HL-60 (cell line): Measurements from ENCODE around the gene DYRK1B.
"Not testable (repeated sequence)": the region's sequence is repeated elsewhere in the genome, so short reads cannot be mapped to it uniquely, and the experiment has no call there.

Source experiments
- GABPA ChIP-seq: IDR thresholded peaks from 2 replicates; pipeline ENCODE4 v1.6.1; 2012; ENCODE audit warnings: low read depth
- POLR2AphosphoS5 ChIP-seq: IDR thresholded peaks from 2 replicates; pipeline ENCODE4 v1.6.1; 2012; ENCODE audit warnings: low read depth
- TF ChIP-seq, protein P1 (sequence below): IDR thresholded peaks from one replicate; pipeline ENCODE4 v1.5.1; 2011; ENCODE audit warnings: low read length, control low read depth, inconsistent platforms; ENCODE audit not compliant: insufficient read depth
- TF ChIP-seq, protein P2 (sequence below): IDR thresholded peaks from 2 replicates; pipeline ENCODE4 v1.6.1; 2012; ENCODE audit warnings: low read depth; ENCODE audit not compliant: insufficient replicate concordance

DNA sequence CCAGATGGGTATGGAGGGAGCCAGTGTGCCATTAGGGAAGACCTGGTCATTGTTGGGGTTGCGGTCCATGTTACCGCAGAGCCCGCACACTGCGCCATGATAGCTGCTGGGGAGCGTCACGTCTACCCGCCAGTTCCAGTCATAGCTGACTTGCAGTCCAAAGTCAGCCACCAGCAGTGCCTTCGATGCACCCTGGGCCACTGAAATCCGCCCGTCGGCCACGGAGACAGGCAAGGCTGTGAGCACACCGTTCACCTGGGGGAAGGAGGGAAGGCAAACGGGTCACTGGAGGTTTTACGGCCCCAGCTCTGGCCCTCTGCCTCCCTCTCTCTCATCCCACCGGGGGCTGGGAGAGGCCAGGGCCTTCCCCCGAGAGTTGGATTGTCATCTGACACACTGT is 44.0 kb upstream of the DYRK1B start:
- TF ChIP-seq, protein P1, sequence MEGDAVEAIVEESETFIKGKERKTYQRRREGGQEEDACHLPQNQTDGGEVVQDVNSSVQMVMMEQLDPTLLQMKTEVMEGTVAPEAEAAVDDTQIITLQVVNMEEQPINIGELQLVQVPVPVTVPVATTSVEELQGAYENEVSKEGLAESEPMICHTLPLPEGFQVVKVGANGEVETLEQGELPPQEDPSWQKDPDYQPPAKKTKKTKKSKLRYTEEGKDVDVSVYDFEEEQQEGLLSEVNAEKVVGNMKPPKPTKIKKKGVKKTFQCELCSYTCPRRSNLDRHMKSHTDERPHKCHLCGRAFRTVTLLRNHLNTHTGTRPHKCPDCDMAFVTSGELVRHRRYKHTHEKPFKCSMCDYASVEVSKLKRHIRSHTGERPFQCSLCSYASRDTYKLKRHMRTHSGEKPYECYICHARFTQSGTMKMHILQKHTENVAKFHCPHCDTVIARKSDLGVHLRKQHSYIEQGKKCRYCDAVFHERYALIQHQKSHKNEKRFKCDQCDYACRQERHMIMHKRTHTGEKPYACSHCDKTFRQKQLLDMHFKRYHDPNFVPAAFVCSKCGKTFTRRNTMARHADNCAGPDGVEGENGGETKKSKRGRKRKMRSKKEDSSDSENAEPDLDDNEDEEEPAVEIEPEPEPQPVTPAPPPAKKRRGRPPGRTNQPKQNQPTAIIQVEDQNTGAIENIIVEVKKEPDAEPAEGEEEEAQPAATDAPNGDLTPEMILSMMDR = not testable (repeated sequence)
- TF ChIP-seq, protein P2, sequence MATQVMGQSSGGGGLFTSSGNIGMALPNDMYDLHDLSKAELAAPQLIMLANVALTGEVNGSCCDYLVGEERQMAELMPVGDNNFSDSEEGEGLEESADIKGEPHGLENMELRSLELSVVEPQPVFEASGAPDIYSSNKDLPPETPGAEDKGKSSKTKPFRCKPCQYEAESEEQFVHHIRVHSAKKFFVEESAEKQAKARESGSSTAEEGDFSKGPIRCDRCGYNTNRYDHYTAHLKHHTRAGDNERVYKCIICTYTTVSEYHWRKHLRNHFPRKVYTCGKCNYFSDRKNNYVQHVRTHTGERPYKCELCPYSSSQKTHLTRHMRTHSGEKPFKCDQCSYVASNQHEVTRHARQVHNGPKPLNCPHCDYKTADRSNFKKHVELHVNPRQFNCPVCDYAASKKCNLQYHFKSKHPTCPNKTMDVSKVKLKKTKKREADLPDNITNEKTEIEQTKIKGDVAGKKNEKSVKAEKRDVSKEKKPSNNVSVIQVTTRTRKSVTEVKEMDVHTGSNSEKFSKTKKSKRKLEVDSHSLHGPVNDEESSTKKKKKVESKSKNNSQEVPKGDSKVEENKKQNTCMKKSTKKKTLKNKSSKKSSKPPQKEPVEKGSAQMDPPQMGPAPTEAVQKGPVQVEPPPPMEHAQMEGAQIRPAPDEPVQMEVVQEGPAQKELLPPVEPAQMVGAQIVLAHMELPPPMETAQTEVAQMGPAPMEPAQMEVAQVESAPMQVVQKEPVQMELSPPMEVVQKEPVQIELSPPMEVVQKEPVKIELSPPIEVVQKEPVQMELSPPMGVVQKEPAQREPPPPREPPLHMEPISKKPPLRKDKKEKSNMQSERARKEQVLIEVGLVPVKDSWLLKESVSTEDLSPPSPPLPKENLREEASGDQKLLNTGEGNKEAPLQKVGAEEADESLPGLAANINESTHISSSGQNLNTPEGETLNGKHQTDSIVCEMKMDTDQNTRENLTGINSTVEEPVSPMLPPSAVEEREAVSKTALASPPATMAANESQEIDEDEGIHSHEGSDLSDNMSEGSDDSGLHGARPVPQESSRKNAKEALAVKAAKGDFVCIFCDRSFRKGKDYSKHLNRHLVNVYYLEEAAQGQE = not testable (repeated sequence)
- not testable (repeated sequence) for TF ChIP-seq POLR2AphosphoS5, GABPA
